Smooth muscle cell (in vitro differentiated cells): ENCODE results near the gene KIF1A. TPM values are rescaled to one million over a fixed set of nuclear protein-coding genes. Genes with fewer than 3 reads are reported as not detected.

Source experiments
- DNase-seq: peaks from one replicate; lab custom pipeline; 2025; ENCODE audit not compliant: unreplicated experiment; lab: John Stamatoyannopoulos, UW
- H2AFZ ChIP-seq: fragments of 200-600 bp; sonication (generic); 2 replicates; pipeline ENCODE4 v1.6.0; 2016; ENCODE audit warnings: antibody characterized with exemption, low read depth, mild to moderate bottlenecking
- H3F3A ChIP-seq: fragments of 200-600 bp; sonication (generic); 2 replicates; pipeline ENCODE4 v1.6.0; 2017; ENCODE audit warnings: antibody characterized with exemption, low read depth
- H3K27ac ChIP-seq: fragments of 200-600 bp; sonication (generic); 2 replicates; pipeline ENCODE4 v1.5.1; 2016; ENCODE audit warnings: low read depth, mild to moderate bottlenecking
- H3K27me3 ChIP-seq: fragments of 200-600 bp; sonication (generic); 2 replicates; pipeline ENCODE4 v1.6.1; 2016; ENCODE audit warnings: low read depth, mild to moderate bottlenecking
- H3K36me3 ChIP-seq: fragments of 200-600 bp; sonication (generic); 2 replicates; pipeline ENCODE4 v1.5.1; 2016; ENCODE audit warnings: low read depth
- H3K4me1 ChIP-seq: fragments of 200-600 bp; sonication (generic); 2 replicates; pipeline ENCODE4 v1.5.1; 2016; ENCODE audit warnings: low read depth
- H3K4me2 ChIP-seq: fragments of 200-600 bp; sonication (generic); 2 replicates; pipeline ENCODE4 v1.6.0; 2016; ENCODE audit warnings: mild to moderate bottlenecking
- H3K4me3 ChIP-seq: fragments of 200-600 bp; sonication (generic); 2 replicates; pipeline ENCODE4 v1.5.1; 2016; ENCODE audit warnings: mild to moderate bottlenecking
- H3K79me2 ChIP-seq: fragments of 200-600 bp; sonication (generic); 2 replicates; pipeline ENCODE4 v1.6.0; 2016; ENCODE audit warnings: low read depth, mild to moderate bottlenecking
- H3K9ac ChIP-seq: fragments of 200-600 bp; sonication (generic); 2 replicates; pipeline ENCODE4 v1.6.0; 2016; ENCODE audit warnings: low read depth
- H3K9me3 ChIP-seq: fragments of 200-600 bp; sonication (generic); replicated peaks from 2 replicates; pipeline ENCODE4 v1.5.1; 2016; ENCODE audit warnings: low read depth
- H4K20me1 ChIP-seq: fragments of 200-600 bp; sonication (generic); 2 replicates; pipeline ENCODE4 v1.6.0; 2016; ENCODE audit warnings: low read depth
- WGBS: methylation state at CpG from one replicate; pipeline ENCODE4 v1.1.7; 2016; ENCODE audit warnings: low lambda C conversion rate; 5-methylcytosine and 5-hydroxymethylcytosine counted together
- polyA plus RNA-seq: library from polyadenylated mRNA; unstranded; fragments of >200 nt; fragmentation: Nextera tagmentation; extraction: Ambion mirVana; gene quantifications from 2 replicates; pipeline ENCODE4 v1.2.1, GENCODE V29; 2016
- total RNA-seq: library from RNA; depleted of rRNA; stranded (reverse); fragments of >200 nt; gene quantifications from 2 replicates; pipeline ENCODE4 v1.2.3, GENCODE V29; 2014
- TF ChIP-seq, protein P1 (sequence below): fragments of 200-600 bp; sonication (generic); IDR thresholded peaks from 2 replicates; pipeline ENCODE4 v1.5.1; 2017; ENCODE audit warnings: borderline replicate concordance, mild to moderate bottlenecking, antibody characterized with exemption; ENCODE audit not compliant: insufficient read depth, poor library complexity, severe bottlenecking

Gene KIF1A
- total and polyA plus RNA-seq, 2 experiments from 2014 or later, result 4.6 to 8.4 TPM

DNA sequence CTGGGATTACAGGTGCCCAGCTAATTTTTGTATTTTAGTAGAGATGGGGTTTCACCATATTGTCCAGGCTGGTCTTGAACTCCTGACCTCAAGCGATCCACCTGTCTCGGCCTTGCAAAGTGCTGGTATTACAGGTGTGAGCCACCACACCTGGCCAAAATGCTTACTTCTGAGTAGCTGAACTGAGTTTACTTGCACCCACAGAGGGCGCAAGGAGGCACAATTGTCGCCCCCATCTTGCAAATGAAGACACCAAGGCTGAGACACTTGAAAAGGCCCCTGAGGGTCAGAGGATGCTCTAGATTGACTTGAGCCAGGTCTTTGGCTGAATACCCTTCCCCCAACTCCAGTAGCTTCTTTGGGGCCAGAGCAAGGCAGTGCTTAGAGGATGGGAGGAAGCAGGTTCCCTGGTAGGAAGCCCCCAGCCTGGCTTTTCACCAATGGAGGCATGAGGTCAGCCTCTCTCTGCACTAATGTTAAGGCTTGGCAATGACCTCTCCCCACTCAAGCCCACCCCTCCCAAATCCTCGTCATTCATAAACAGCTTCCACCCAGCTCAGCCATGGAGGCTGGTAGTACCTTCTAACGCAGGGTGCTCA is 14.5 kb upstream of the KIF1A start:
- no peak for DNase-seq
- no peaks in the 10 kb centered on the region for H3K9me3 ChIP-seq
- H3K4me2 ChIP-seq, result no peak overlapping the region
- H3K79me2 ChIP-seq, result no peaks in the 10 kb centered on the region
- 86% methylated on average over 6 of the region's 6 CpGs for WGBS
- no peak overlapping the region for H2AFZ ChIP-seq
- no peak overlapping the region for H3K9ac ChIP-seq
- H3K4me3 ChIP-seq, result no peak overlapping the region
- no peaks in the 10 kb centered on the region for H3F3A ChIP-seq
- H4K20me1 ChIP-seq, result no peaks in the 10 kb centered on the region
- no peak overlapping the region for H3K27ac ChIP-seq
- TF ChIP-seq, protein P1, sequence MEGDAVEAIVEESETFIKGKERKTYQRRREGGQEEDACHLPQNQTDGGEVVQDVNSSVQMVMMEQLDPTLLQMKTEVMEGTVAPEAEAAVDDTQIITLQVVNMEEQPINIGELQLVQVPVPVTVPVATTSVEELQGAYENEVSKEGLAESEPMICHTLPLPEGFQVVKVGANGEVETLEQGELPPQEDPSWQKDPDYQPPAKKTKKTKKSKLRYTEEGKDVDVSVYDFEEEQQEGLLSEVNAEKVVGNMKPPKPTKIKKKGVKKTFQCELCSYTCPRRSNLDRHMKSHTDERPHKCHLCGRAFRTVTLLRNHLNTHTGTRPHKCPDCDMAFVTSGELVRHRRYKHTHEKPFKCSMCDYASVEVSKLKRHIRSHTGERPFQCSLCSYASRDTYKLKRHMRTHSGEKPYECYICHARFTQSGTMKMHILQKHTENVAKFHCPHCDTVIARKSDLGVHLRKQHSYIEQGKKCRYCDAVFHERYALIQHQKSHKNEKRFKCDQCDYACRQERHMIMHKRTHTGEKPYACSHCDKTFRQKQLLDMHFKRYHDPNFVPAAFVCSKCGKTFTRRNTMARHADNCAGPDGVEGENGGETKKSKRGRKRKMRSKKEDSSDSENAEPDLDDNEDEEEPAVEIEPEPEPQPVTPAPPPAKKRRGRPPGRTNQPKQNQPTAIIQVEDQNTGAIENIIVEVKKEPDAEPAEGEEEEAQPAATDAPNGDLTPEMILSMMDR, result no peak
- H3K36me3 ChIP-seq, result no peaks in the 10 kb centered on the region
- H3K27me3 ChIP-seq, result peaks cover 26% of the 10 kb centered on the region
- peaks cover 10% of the 10 kb centered on the region for H3K4me1 ChIP-seq

DNA sequence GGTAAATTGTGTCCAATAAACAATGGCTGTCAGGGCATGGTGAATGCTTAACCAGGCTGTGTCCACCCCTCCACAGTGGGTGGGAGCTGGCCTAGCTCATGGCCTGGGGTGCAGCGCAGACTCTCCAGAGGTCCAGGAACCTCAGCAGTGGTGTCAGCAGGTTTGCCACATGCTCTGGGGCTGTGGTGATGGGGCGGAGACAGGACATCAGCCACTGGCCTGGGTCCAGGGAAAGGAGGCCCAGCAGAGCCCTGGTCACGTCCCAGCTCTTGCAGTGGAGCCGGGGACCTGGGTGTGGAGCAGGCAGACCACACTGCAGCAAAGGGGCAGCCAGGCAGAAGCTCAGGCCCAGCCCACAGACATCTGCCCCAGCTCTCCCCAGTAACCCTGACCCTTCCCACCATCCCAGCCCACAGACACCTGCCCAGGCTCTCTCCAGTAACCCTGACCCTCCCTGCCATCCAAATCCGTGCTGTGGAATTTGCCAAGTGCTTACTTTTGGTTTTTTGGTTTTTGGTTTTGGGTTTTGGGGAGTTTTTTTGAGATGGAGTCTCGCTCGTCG is 13.8 kb upstream of the KIF1A start:
- no peak overlapping the region for H3K4me2 ChIP-seq
- H4K20me1 ChIP-seq, result no peaks in the 10 kb centered on the region
- H3K27me3 ChIP-seq, result peaks cover 32% of the 10 kb centered on the region
- no peak overlapping the region for H2AFZ ChIP-seq
- WGBS, result 80% methylated on average over 8 of the region's 8 CpGs
- H3K79me2 ChIP-seq, result no peaks in the 10 kb centered on the region
- H3F3A ChIP-seq, result no peaks in the 10 kb centered on the region
- H3K4me3 ChIP-seq, result no peak overlapping the region
- TF ChIP-seq, protein P1, result no peak
- H3K9ac ChIP-seq, result no peak overlapping the region
- H3K27ac ChIP-seq, result no peak overlapping the region
- H3K9me3 ChIP-seq, result no peaks in the 10 kb centered on the region
- no peak for DNase-seq
- H3K36me3 ChIP-seq, result no peaks in the 10 kb centered on the region
- peaks cover 10% of the 10 kb centered on the region for H3K4me1 ChIP-seq

DNA sequence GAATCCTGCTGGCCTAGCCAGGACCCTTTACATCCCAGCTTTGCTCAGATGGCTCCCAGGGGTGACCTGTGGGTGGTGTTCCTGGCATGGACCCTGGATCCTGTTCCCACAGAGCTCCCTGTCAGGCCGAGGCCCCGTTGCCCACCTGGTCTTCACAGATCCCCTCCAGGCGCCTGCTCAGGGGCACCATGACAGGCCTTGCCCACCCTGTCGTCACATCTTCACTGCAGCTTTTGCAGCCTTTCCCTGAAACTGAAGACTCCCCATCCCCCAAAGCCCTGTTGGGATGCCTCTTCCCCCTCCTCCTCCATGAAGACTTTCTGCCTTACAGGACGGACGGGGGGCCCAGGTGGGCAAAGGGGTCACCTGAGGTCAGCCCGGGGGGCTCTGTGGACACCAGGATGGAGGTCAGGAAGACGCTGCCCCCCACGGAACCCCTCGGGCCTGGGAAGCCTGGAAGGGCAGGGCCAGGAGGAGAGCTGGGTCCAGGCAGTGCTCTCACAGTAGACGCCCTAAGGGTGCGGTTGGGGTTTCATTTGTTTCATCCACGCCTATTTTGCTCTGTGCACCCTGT is 13.0 kb upstream of the KIF1A start:
- H3K4me1 ChIP-seq, result peaks cover 10% of the 10 kb centered on the region
- H3K4me2 ChIP-seq, result no peak overlapping the region
- 85% methylated on average over 13 of the region's 13 CpGs for WGBS
- H4K20me1 ChIP-seq, result no peaks in the 10 kb centered on the region
- H3K27me3 ChIP-seq, result peaks cover 40% of the 10 kb centered on the region
- H3K9ac ChIP-seq, result no peak overlapping the region
- DNase-seq, result no peak
- no peaks in the 10 kb centered on the region for H3K9me3 ChIP-seq
- no peaks in the 10 kb centered on the region for H3K36me3 ChIP-seq
- H3K79me2 ChIP-seq, result no peaks in the 10 kb centered on the region
- H3F3A ChIP-seq, result no peaks in the 10 kb centered on the region
- H3K4me3 ChIP-seq, result no peak overlapping the region
- no peak overlapping the region for H2AFZ ChIP-seq
- no peak overlapping the region for H3K27ac ChIP-seq
- TF ChIP-seq, protein P1, result no peak
